ENCODE results near the gene RHEBL1.
A peak's percentile ranks its signal among the peaks of the same experiment; 100 is the strongest.

Gene RHEBL1

GRCh38 chr12:49069507-49070346 is at the start of gene RHEBL1:
Gene RHEBL1 (minus strand): TSS chr12:49069979. CDS start chr12:49069785, 194 bp downstream.
- peak; percentile 99 for DNase-seq

- DNase-seq: no peak
These were observed 41.4 kb upstream of the RHEBL1 start for GRCh38 chr12:49111206-49111605.

GRCh38 chr12:49110464-49111155 is 40.8 kb upstream of the RHEBL1 start, which contains the start of gene LMBR1L:
Gene LMBR1L (minus strand): TSS chr12:49110847. CDS start chr12:49110555, 292 bp downstream.
- peak; percentile 99 for DNase-seq

GRCh38 chr12:49109641-49110463 is 40.1 kb upstream of the RHEBL1 start:
- DNase-seq: no peak

GRCh38 chr12:49108958-49109404 is 39.2 kb upstream of the RHEBL1 start:
- DNase-seq: no peak

GRCh38 chr12:49105504-49106084 is 35.8 kb upstream of the RHEBL1 start:
- no peak for DNase-seq

- no peak for DNase-seq
These were observed 35.0 kb upstream of the RHEBL1 start for GRCh38 chr12:49104822-49105221.

- no peak for DNase-seq
These were observed 30.6 kb upstream of the RHEBL1 start for GRCh38 chr12:49100380-49100779.

- DNase-seq: no peak
These were observed 28.9 kb upstream of the RHEBL1 start for GRCh38 chr12:49098703-49099102.

- DNase-seq: peak; percentile 59
These were observed 28.3 kb upstream of the RHEBL1 start for GRCh38 chr12:49098035-49098451.

GRCh38 chr12:49097381-49097780 is 27.6 kb upstream of the RHEBL1 start:
- DNase-seq: no peak

- DNase-seq: no peak
These were observed 25.2 kb upstream of the RHEBL1 start for GRCh38 chr12:49094975-49095365.

- peak; percentile 49 for DNase-seq
These were observed 24.6 kb upstream of the RHEBL1 start, which contains the start of gene DHH for GRCh38 chr12:49094160-49094974. Gene DHH (minus strand): TSS chr12:49094801. CDS start chr12:49094512, 289 bp downstream.

- DNase-seq: no peak
These were observed 24.0 kb upstream of the RHEBL1 start for GRCh38 chr12:49093792-49094159.

- DNase-seq: no peak
These were observed 23.1 kb upstream of the RHEBL1 start for GRCh38 chr12:49092816-49093406.

- DNase-seq: peak; percentile 74
These were observed 22.5 kb upstream of the RHEBL1 start for GRCh38 chr12:49092086-49092815.

- DNase-seq: no peak
These were observed 22.0 kb upstream of the RHEBL1 start for GRCh38 chr12:49091836-49092085.

GRCh38 chr12:49091056-49091835 is 21.5 kb upstream of the RHEBL1 start:
- no peak for DNase-seq

GRCh38 chr12:49089821-49090773 is 20.3 kb upstream of the RHEBL1 start:
- peak; percentile 57 for DNase-seq
